K562 (cell line): ENCODE results near the gene UNC5B. TPM values are rescaled to one million over a fixed set of nuclear protein-coding genes. Genes with fewer than 3 reads are reported as not detected.

Source experiments
- ATAC-seq: fragments of 200-7000 bp; cut with Tn5 transposase; 3 replicates; pipeline ENCODE4 v1.9.1; 2020; ENCODE audit warnings: moderate library complexity
- BruUV-seq: library from RNA; stranded (reverse); fragments of 400-500 nt; replicated peaks from 2 replicates; lab custom pipeline; 2021; lab: Mats Ljungman, UMichigan
- CTCF ChIA-PET: fragments of 300-600 bp; formaldehyde crosslinking; extraction: SDS; loops from one replicate; lab custom pipeline; 2021; ENCODE audit warnings: low intra/inter-chr PET ratio; lab: Yijun Ruan, JAX
- POLR2A ChIA-PET: fragments of 300-600, 350-650 bp; sonication (Branson Sonifier 250); formaldehyde crosslinking; extraction: SDS; loops from one replicate; lab custom pipeline; 2021; ENCODE audit warnings: antibody characterized with exemption, inconsistent platforms; lab: Yijun Ruan, JAX
- DNase-seq, 4 experiments: peaks; one replicate each; pipeline versions ENCODE4 v3.0.0 to v3.0.0-alpha.2; 2011 to 2018; ENCODE audit warnings: low spot score in 3 of 4, mixed read lengths in 3 of 4; ENCODE audit errors: extremely low read depth in 1 of 4
- FAIRE-seq: peaks from 2 replicates; lab custom pipeline; 2011; peaks lifted over from hg19 to GRCh38; lab: Jason Lieb, UNC
- H2AFZ ChIP-seq: 2 replicates; pipeline ENCODE4 v1.6.0; 2011; ENCODE audit warnings: low read depth, low read length, control low read depth, inconsistent platforms
- H3K27ac ChIP-seq: fragments of 200-600 bp; 3 replicates; pipeline ENCODE4 v1.8.0; 2011; ENCODE audit warnings: low read depth, mild to moderate bottlenecking, control low read depth, inconsistent platforms, low read length, moderate library complexity, mixed read lengths; ENCODE audit errors: extremely low read depth
- H3K27me3 ChIP-seq, 2 experiments: fragments of 300-600 bp in 1 of 2; 2 replicates in 1 of 2; 3 replicates in 1 of 2; pipeline versions ENCODE4 v1.6.0 to v1.8.0; 2011; ENCODE audit warnings: inconsistent platforms in 2 of 2, low read length in 2 of 2, mild to moderate bottlenecking in 1 of 2, mixed read lengths in 1 of 2, moderate library complexity in 1 of 2; ENCODE audit not compliant: control insufficient read depth in 2 of 2, insufficient read depth in 2 of 2
- H3K36me3 ChIP-seq: fragments of 300-600 bp; 3 replicates; pipeline ENCODE4 v1.8.0; 2011; ENCODE audit warnings: mild to moderate bottlenecking, low read length, inconsistent platforms; ENCODE audit not compliant: control insufficient read depth, insufficient read depth
- H3K4me1 ChIP-seq, 2 experiments: fragments of 200-600 bp in 1 of 2; replicated peaks in 1 of 2; 2 replicates in 1 of 2; 3 replicates in 1 of 2; pipeline versions ENCODE4 v1.5.1 to v1.8.0; 2011; ENCODE audit warnings: inconsistent platforms in 2 of 2, low read length in 2 of 2, mild to moderate bottlenecking in 1 of 2, mixed read lengths in 1 of 2, moderate library complexity in 1 of 2; ENCODE audit not compliant: control insufficient read depth in 2 of 2, insufficient read depth in 2 of 2
- H3K4me2 ChIP-seq: 2 replicates; pipeline ENCODE4 v1.6.1; 2011; ENCODE audit warnings: low read length, control low read depth, inconsistent platforms, mixed read lengths; ENCODE audit not compliant: insufficient read depth
- H3K4me3 ChIP-seq: fragments of 200-600 bp; sonication (generic), shearing (Covaris generic); 2 replicates; pipeline ENCODE4 v1.5.1; 2016; ENCODE audit warnings: control low read depth, inconsistent platforms
- H3K79me2 ChIP-seq: fragments of 200-600 bp; 3 replicates; pipeline ENCODE4 v1.8.0; 2011; ENCODE audit warnings: low read length, inconsistent platforms; ENCODE audit not compliant: control insufficient read depth, insufficient read depth
- H3K9ac ChIP-seq, 2 experiments: 2 replicates each; pipeline versions ENCODE4 v1.6.0 to v1.6.1; 2011; ENCODE audit warnings: low read depth in 2 of 2, low read length in 2 of 2, control low read depth in 1 of 2, inconsistent platforms in 1 of 2, mild to moderate bottlenecking in 1 of 2, mixed read lengths in 1 of 2; ENCODE audit not compliant: insufficient read depth in 1 of 2
- H3K9me1 ChIP-seq: one replicate; pipeline ENCODE4 v1.6.0; 2011; ENCODE audit warnings: inconsistent platforms, mild to moderate bottlenecking, low read length, moderate library complexity; ENCODE audit not compliant: control insufficient read depth, insufficient read depth
- H3K9me3 ChIP-seq: replicated peaks from 2 replicates; pipeline ENCODE4 v1.5.1; 2011; ENCODE audit warnings: low read depth, low read length, inconsistent platforms; ENCODE audit not compliant: control insufficient read depth, insufficient read depth
- H4K20me1 ChIP-seq: replicated peaks from 2 replicates; pipeline ENCODE4 v1.6.1; 2011; ENCODE audit warnings: low read length, inconsistent platforms, mixed read lengths; ENCODE audit not compliant: control insufficient read depth, insufficient read depth
- CBX5 ChIP-seq: IDR thresholded peaks from 2 replicates; pipeline ENCODE4 v1.6.1; 2014; ENCODE audit warnings: low read depth, borderline replicate concordance
- HNRNPL ChIP-seq: fragments of 200-400 bp; formaldehyde crosslinking; IDR thresholded peaks from 2 replicates; pipeline ENCODE4 v1.6.1; 2017; ENCODE audit warnings: low read depth, mild to moderate bottlenecking, low read length
- KLF10 ChIP-seq: fragments of 250-450 bp; sonication (Bioruptor Pico); IDR thresholded peaks from 2 replicates; pipeline ENCODE4 v1.6.1; 2021; ENCODE audit warnings: matching md5 sums
- POLR3G ChIP-seq: IDR thresholded peaks from 2 replicates; pipeline ENCODE4 v1.6.1; 2011; ENCODE audit not compliant: insufficient read length, insufficient replicate concordance; ENCODE audit errors: extremely low read depth
- PRMT5 ChIP-seq: sonication (generic); formaldehyde crosslinking; IDR thresholded peaks from 2 replicates; pipeline ENCODE4 v1.5.0; 2020; ENCODE audit warnings: missing genetic modification reagents
- SFPQ ChIP-seq: fragments of 200-400 bp; formaldehyde crosslinking; IDR thresholded peaks from 2 replicates; pipeline ENCODE4 v1.6.1; 2017; ENCODE audit warnings: mild to moderate bottlenecking, low read depth, low read length, moderate library complexity
- SREBF2 ChIP-seq: sonication (generic); formaldehyde crosslinking; IDR thresholded peaks from 2 replicates; pipeline ENCODE4 v1.4.0; 2020; ENCODE audit warnings: mild to moderate bottlenecking, missing genetic modification reagents
- SRSF1 ChIP-seq: fragments of 200-400 bp; formaldehyde crosslinking; IDR thresholded peaks from 2 replicates; pipeline ENCODE4 v1.6.1; 2017; ENCODE audit warnings: mild to moderate bottlenecking, low read depth, low read length, moderate library complexity
- TCF7L2 ChIP-seq: fragments of 150-350 bp; IDR thresholded peaks from 2 replicates; pipeline ENCODE4 v1.6.1; 2016; ENCODE audit warnings: low read depth, mild to moderate bottlenecking, low read length, moderate library complexity
- THRA ChIP-seq: fragments of 450-650 bp; IDR thresholded peaks from 2 replicates; pipeline ENCODE4 v1.6.1; 2017; ENCODE audit warnings: mild to moderate bottlenecking, moderate library complexity
- XRCC3 ChIP-seq: fragments of 450-650 bp; IDR thresholded peaks from 2 replicates; pipeline ENCODE4 v1.6.1; 2017; ENCODE audit warnings: mild to moderate bottlenecking, moderate library complexity
- ZEB2 ChIP-seq: fragments of 450-650 bp; IDR thresholded peaks from 2 replicates; pipeline ENCODE4 v1.6.1; 2016
- ZFP1 ChIP-seq: fragments of 450-650 bp; formaldehyde crosslinking; IDR thresholded peaks from 2 replicates; pipeline ENCODE4 v1.4.0; 2020; ENCODE audit warnings: mild to moderate bottlenecking, mixed read lengths
- ZNF175 ChIP-seq: fragments of 200-800 bp; sonication (Bioruptor generic); IDR thresholded peaks from 2 replicates; pipeline ENCODE4 v1.6.1; 2016; ENCODE audit warnings: low read depth, mild to moderate bottlenecking, missing genetic modification characterization, missing compliant biosample characterization
- ZNF398 ChIP-seq: fragments of 250-450 bp; sonication (Bioruptor Pico); IDR thresholded peaks from 2 replicates; pipeline ENCODE4 v1.8.0; 2021; ENCODE audit warnings: moderate library complexity, mild to moderate bottlenecking, inconsistent platforms
- ZNF436 ChIP-seq: fragments of 250-450, 450-650 bp; sonication (Bioruptor Pico); formaldehyde crosslinking; IDR thresholded peaks from 2 replicates; pipeline ENCODE4 v1.7.0; 2020; ENCODE audit warnings: mild to moderate bottlenecking
- WGBS: fragments of 100-300 bp; shearing (Covaris generic); methylation state at CpG from one replicate; pipeline ENCODE4 v1.1.6; 2016; ENCODE audit warnings: low coverage, mixed read lengths; ENCODE audit not compliant: insufficient coverage; ENCODE audit errors: missing lambda C conversion rate; 5-methylcytosine and 5-hydroxymethylcytosine counted together
- in situ Hi-C: fragments of 300-500 bp; cut with MboI; formaldehyde crosslinking; loops from 4 replicates; pipeline ENCODE4 v1.15.0; 2018; ENCODE audit warnings: inconsistent platforms, mixed read lengths
- intact Hi-C: fragments of 100-400 bp; cut with micrococcal nuclease; formaldehyde crosslinking; loops from 2 replicates; pipeline ENCODE4 v1.14.2; 2022
- polyA plus RNA-seq, 8 experiments: library from polyadenylated mRNA; depleted of rRNA in 4 of 8; stranded (reverse) in 5 of 8; unstranded in 3 of 8; fragments of >200 nt; fragmentation: Nextera tagmentation in 2 of 8; fragmentation: Illumina TruSeq in 1 of 8; extraction: Ambion mirVana in 2 of 8; extraction: Trizol in 1 of 8; gene quantifications; 2 replicates each; pipeline versions ENCODE4 v1.2.1 to v1.2.3, GENCODE V29; 2011 to 2014; ENCODE audit warnings: inconsistent platforms in 1 of 8, missing spikeins in 1 of 8
- total RNA-seq, 7 experiments: library from RNA; depleted of rRNA in 6 of 7; stranded (reverse); fragments of >200 nt in 6 of 7; fragmentation: Illumina TruSeq in 2 of 7; extraction: Trizol in 2 of 7; gene quantifications; 2 replicates each; pipeline versions ENCODE4 v1.2.1 to v1.2.3, GENCODE V29; 2011 to 2021; ENCODE audit warnings: low replicate concordance in 1 of 7

UNC5B gene
- total and polyA plus RNA-seq, 9 of the 15 experiments (the other 6 are each of a cell fraction or from before 2014, with no cell fraction given), result 0.10 to 8.4 (median 2.1) TPM

GRCh38 chr10:71203124-71203523 is 9.2 kb upstream of the UNC5B start:
- H2AFZ ChIP-seq, result no peak overlapping the region
- in situ Hi-C loops (no loop called here), intact Hi-C loops (loop anchor here (10.0 kb wide), 1 partner anchor 658 kb away; no protein-coding TSS in a partner anchor)
- H3K9ac ChIP-seq, result no peak overlapping the region
- BruUV-seq, result no TSS peak
- CTCF ChIA-PET, result no interaction called here
- no peaks in the 10 kb centered on the region for H3K9me3 ChIP-seq
- no peak overlapping the region for H3K27ac ChIP-seq
- H3K9me1 ChIP-seq, result no peaks in the 10 kb centered on the region
- H3K79me2 ChIP-seq, result no peaks in the 10 kb centered on the region
- no peaks in the 10 kb centered on the region for H4K20me1 ChIP-seq
- no peak overlapping the region for H3K4me3 ChIP-seq
- H3K4me1 ChIP-seq, result no peaks in the 10 kb centered on the region
- WGBS, result 0% methylated on average over 1 of the region's 1 CpG
- no peaks in the 10 kb centered on the region for H3K36me3 ChIP-seq
- TF ChIP-seq SFPQ (no peak), ZNF175 (no peak), ZFP1 (no peak), PRMT5 (CRISPR knock-in tag) (no peak), XRCC3 (no peak), ZEB2 (no peak), TCF7L2 (no peak), KLF10 (CRISPR knock-in tag) (no peak), ZNF436 (no peak), SREBF2 (no peak), HNRNPL (no peak), CBX5 (no peak), SRSF1 (no peak), POLR3G (no peak), THRA (no peak), ZNF398 (CRISPR knock-in tag) (no peak)
- TF ChIP-seq, all 486 proteins: peak for 0
- POLR2A ChIA-PET, result interaction anchor here (0.7 kb wide), 1 partner anchor 63 kb away, joined by 4 read pairs; no protein-coding TSS in a partner anchor
- FAIRE-seq (no peak), ATAC-seq (no peak), DNase-seq (no peak)
- Histone ChIP-seq H3K27me3 (peaks cover 16 to 17% of the 10 kb centered on the region in 2 experiments; a peak in 3 of 5 replicates), H3K4me2 (no peak overlapping the region)
